Sigmoid colon (tissue), 7 donors: Measurements from ENCODE around the gene SPHK2. TPM values are rescaled to one million over a fixed set of nuclear protein-coding genes. Genes with fewer than 3 reads are reported as not detected.
A peak's percentile ranks its signal among the peaks of the same experiment; 100 is the strongest.
"Not testable (repeated sequence)": the region's sequence is repeated elsewhere in the genome, so short reads cannot be mapped to it uniquely, and the experiment has no call there.

Experiments
- DNase-seq: peaks from one replicate; pipeline ENCODE4 v3.0.0-alpha.2; 2019
- H3K27ac ChIP-seq, 4 donors: fragments of 200-600 bp; sonication (generic); one replicate each; pipeline ENCODE4 v1.5.1; 2016 to 2019; ENCODE audit warnings: mild to moderate bottlenecking in 1 of 4
- H3K27me3 ChIP-seq, 3 donors: fragments of 200-600 bp; sonication (generic); one replicate each; pipeline ENCODE4 v1.5.1; 2019; ENCODE audit warnings: mild to moderate bottlenecking in 1 of 3
- H3K36me3 ChIP-seq, 4 donors: fragments of 200-600 bp; sonication (generic); one replicate each; pipeline ENCODE4 v1.5.1; 2016 to 2019
- H3K4me1 ChIP-seq, 4 donors: fragments of 200-600 bp; sonication (generic); one replicate each; pipeline ENCODE4 v1.5.1; 2017 to 2019
- H3K4me3 ChIP-seq, 4 donors: fragments of 200-600 bp; sonication (generic); one replicate each; pipeline ENCODE4 v1.5.1; 2017 to 2019; ENCODE audit warnings: mild to moderate bottlenecking in 2 of 4, moderate library complexity in 1 of 4
- H3K9me3 ChIP-seq, 4 donors: fragments of 200-600 bp in 3 of 4; sonication (generic) in 3 of 4; one replicate each; pipeline versions ENCODE4 v1.5.1 to v1.6.1; 2013 to 2019
- EP300 ChIP-seq, 4 donors: sonication (generic); formaldehyde crosslinking; IDR thresholded peaks; one replicate each; pipeline ENCODE4 v1.6.1; 2017; ENCODE audit warnings: antibody characterized with exemption in 4 of 4
- POLR2A ChIP-seq, 2 donors: fragments of 450-650 bp; IDR thresholded peaks; one replicate each; pipeline ENCODE4 v1.6.1; 2016; ENCODE audit warnings: antibody characterized with exemption in 2 of 2, mild to moderate bottlenecking in 2 of 2, moderate library complexity in 2 of 2
- POLR2AphosphoS5 ChIP-seq, 4 donors: sonication (generic); formaldehyde crosslinking; IDR thresholded peaks; one replicate each; pipeline ENCODE4 v1.6.1; 2017; ENCODE audit warnings: antibody characterized with exemption in 4 of 4
- WGBS, 2 donors: extraction: QIAGEN DNeasy Blood & Tissue Kit; methylation state at CpG; one replicate each; pipeline ENCODE4 v1.1.7; 2013; 5-methylcytosine and 5-hydroxymethylcytosine counted together
- intact Hi-C: fragments of 100-400 bp; cut with DNase I; formaldehyde crosslinking; loops from one replicate; pipeline ENCODE4 v1.15.1; 2023
- polyA plus RNA-seq, 3 donors: library from polyadenylated mRNA; stranded (reverse); fragments of 200-250 nt; gene quantifications; one replicate each; pipeline ENCODE4 v1.2.3, GENCODE V29; 2013
- total RNA-seq, 4 donors: library from RNA; depleted of rRNA; stranded (reverse); fragments of >200 nt; gene quantifications; one replicate each; pipeline ENCODE4 v1.1.0, GENCODE V29; 2016
- TF ChIP-seq, protein P1 (sequence below), 4 experiments: fragments of 450-650 bp in 3 of 4; fragments of 200-600 bp in 1 of 4; IDR thresholded peaks; one replicate each; pipeline ENCODE4 v1.5.1; 2016 to 2019; ENCODE audit warnings: antibody characterized with exemption in 4 of 4, mild to moderate bottlenecking in 3 of 4, moderate library complexity in 2 of 4
- donor health status: healthy with polysubstance abuse.
- donor health status: Bipolar disorder and iron deficiency.
- donor health status: healthy.

SPHK2 gene
- total and polyA plus RNA-seq, 7 donors, result 10.0 to 45.6 (median 16.9) TPM

DNA sequence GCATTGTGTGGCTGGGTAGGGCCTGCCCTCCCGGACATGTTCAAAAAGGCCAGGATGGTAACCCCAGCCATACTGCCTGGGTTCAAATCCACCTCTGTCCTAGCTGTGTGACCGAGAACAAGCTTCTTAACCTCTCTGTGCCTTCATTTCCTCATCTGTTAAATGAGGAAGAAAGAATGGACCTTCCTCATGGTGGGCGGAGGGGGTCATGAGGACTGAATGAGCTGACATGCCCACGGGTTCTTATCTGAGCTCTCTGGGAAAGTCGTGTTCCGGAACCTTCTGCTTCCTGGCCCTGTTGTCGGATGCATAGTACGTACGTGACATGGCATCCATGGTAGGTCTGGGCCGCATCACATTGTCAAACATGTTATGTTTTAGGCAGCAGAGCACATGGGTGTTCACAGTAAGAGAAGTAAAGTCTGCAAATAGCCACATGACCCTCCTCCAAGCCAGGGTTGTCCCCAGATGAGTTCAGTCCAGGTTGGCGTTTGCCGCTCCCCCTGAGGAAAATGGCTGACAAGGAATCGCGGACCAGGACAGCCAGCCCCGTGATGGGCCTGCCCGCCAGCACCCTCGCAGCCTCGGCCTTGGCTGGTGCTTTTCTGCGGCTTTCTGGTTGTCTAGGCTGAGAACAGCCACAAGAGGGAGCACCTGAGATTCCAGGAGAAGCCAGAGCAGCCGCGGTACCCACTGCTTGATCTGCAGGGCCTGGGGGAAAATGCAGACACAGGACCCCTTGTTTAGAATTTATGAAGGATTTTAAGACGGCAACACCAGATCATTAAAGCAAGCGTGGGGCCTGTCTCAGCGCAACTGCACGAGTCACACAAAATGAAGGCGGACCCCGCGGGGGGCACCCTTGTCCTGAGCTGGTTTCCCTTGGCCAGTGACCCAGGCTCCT, 55.9 kb downstream of the SPHK2 start:
- peak; percentile 92 for DNase-seq
- Histone ChIP-seq H3K27ac (peak overlapping the region in 1 of 4 donors; percentile 20), H3K9me3 (no peaks in the 10 kb centered on the region), H3K27me3 (no peaks in the 10 kb centered on the region), H3K36me3 (no peaks in the 10 kb centered on the region), H3K4me3 (no peak overlapping the region), H3K4me1 (peaks cover 0 to 12% (median 9%) of the 10 kb centered on the region in 4 donors)
- 42 to 43% methylated on average over 28 of the region's 28 CpGs for WGBS, 2 donors
- TF ChIP-seq EP300 (IDR thresholded peaks at IDR 0.05), result no peak
- TF ChIP-seq, protein P1, sequence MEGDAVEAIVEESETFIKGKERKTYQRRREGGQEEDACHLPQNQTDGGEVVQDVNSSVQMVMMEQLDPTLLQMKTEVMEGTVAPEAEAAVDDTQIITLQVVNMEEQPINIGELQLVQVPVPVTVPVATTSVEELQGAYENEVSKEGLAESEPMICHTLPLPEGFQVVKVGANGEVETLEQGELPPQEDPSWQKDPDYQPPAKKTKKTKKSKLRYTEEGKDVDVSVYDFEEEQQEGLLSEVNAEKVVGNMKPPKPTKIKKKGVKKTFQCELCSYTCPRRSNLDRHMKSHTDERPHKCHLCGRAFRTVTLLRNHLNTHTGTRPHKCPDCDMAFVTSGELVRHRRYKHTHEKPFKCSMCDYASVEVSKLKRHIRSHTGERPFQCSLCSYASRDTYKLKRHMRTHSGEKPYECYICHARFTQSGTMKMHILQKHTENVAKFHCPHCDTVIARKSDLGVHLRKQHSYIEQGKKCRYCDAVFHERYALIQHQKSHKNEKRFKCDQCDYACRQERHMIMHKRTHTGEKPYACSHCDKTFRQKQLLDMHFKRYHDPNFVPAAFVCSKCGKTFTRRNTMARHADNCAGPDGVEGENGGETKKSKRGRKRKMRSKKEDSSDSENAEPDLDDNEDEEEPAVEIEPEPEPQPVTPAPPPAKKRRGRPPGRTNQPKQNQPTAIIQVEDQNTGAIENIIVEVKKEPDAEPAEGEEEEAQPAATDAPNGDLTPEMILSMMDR (IDR thresholded peaks at IDR 0.05), result peak; percentile 81 to 91 (median 86)
- peak in 1 of 4 donors; percentile 15 for TF ChIP-seq POLR2AphosphoS5 (IDR thresholded peaks at IDR 0.05)
- intact Hi-C loops, result loop anchor here (2.0 kb wide), 3 partner anchors 28 to 64 kb away; partner anchors contain the start of gene CA11

DNA sequence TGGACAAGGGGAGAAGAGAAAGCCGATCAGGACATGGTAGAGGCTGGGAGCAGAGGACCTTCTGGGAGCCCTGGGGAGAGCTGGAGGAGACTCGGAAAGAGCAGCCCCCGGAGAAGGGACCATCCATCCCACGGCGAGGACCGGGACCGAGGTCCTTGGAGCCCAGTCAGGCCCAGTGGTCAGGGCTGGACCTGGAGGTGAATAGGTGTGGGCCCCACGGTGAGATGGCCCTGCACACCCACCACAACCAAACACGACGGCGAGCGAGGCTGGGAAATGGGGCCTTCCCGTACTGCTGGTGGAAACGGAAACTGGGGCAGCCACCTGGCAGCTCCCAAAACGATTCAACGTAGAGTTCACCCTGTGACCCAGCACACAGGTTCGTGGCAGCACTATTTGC, 57.2 kb downstream of the SPHK2 start:
- Histone ChIP-seq H3K9me3 (no peaks in the 10 kb centered on the region), H3K4me1 (peaks cover 0 to 12% (median 9%) of the 10 kb centered on the region in 4 donors), H3K27me3 (no peaks in the 10 kb centered on the region), H3K4me3 (no peak overlapping the region), H3K27ac (no peak overlapping the region), H3K36me3 (no peaks in the 10 kb centered on the region)
- WGBS, 2 donors, result 84 to 92% methylated on average over 17 of the region's 17 CpGs
- intact Hi-C loops, result no loop called here
- no peak for DNase-seq
- TF ChIP-seq POLR2AphosphoS5 (IDR thresholded peaks at IDR 0.05), result no peak
- no peak for TF ChIP-seq POLR2A (IDR thresholded peaks at IDR 0.05)
- TF ChIP-seq, protein P1 (IDR thresholded peaks at IDR 0.05), result no peak
- TF ChIP-seq EP300 (IDR thresholded peaks at IDR 0.05), result no peak

DNA sequence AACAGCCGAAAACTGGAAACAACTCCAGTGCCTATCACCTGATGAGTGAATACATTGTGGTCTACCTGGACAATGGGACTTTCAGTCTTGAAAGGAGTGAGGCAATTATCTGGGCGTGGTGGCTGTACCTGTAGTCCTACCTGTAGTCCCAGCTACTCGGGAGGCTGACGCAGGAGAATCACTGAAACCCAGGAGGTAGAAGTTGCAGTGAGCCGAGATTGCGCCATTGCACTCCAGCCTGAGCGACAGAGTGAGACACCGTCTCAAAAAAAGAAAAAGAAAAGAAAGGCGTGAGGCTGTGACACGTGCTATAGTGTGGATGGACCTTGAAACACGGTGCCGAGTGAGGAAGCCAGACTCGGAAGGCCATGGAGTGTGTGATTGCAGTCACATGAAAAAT, 57.6 kb downstream of the SPHK2 start:
- Histone ChIP-seq H3K4me1 (peaks cover 0 to 12% (median 9%) of the 10 kb centered on the region in 4 donors), H3K4me3 (no peak overlapping the region), H3K27ac (no peak overlapping the region), H3K27me3 (no peaks in the 10 kb centered on the region), H3K9me3 (no peaks in the 10 kb centered on the region), H3K36me3 (no peaks in the 10 kb centered on the region)
- WGBS, 2 donors, result 25 to 77% methylated on average over 13 of the region's 13 CpGs
- TF ChIP-seq POLR2AphosphoS5 (IDR thresholded peaks at IDR 0.05) (no peak), POLR2A (IDR thresholded peaks at IDR 0.05) (no peak), EP300 (IDR thresholded peaks at IDR 0.05) (no peak)
- TF ChIP-seq, protein P1 (IDR thresholded peaks at IDR 0.05), result no peak
- intact Hi-C loops, result no loop called here
- no peak for DNase-seq

DNA sequence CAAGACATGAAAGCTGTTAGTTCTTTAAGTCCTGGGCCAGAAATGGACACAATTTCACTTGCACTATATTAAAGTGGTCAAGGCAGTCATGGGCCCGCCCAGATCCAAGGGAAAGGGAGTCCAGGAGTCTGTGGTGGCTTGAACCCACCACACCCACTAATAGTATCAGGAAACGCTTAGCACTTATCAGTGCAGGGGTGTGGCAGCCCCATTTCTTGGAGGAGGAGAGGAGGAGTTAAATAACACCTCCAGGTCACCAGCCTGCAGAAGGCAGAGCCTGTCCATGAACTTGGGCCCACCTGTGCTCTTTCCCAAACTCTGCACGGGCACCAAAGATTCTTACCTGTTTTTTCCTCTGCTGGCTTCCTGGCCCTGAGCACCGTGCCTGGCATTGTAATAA, 58.9 kb downstream of the SPHK2 start:
- H3K4me3 ChIP-seq, result no peak overlapping the region
- WGBS, 2 donors, result 15 to 66% methylated on average over 4 of the region's 4 CpGs
- no peak overlapping the region for H3K27ac ChIP-seq
- H3K36me3 ChIP-seq, result no peaks in the 10 kb centered on the region
- intact Hi-C loops, result no loop called here
- DNase-seq, result no peak
- peaks cover 0 to 12% (median 9%) of the 10 kb centered on the region in 4 donors for H3K4me1 ChIP-seq
- no peaks in the 10 kb centered on the region for H3K9me3 ChIP-seq
- no peaks in the 10 kb centered on the region for H3K27me3 ChIP-seq
- TF ChIP-seq, protein P1 (IDR thresholded peaks at IDR 0.05), result no peak
- TF ChIP-seq POLR2A (IDR thresholded peaks at IDR 0.05), result no peak
- TF ChIP-seq POLR2AphosphoS5 (IDR thresholded peaks at IDR 0.05), result no peak
- no peak for TF ChIP-seq EP300 (IDR thresholded peaks at IDR 0.05)

DNA sequence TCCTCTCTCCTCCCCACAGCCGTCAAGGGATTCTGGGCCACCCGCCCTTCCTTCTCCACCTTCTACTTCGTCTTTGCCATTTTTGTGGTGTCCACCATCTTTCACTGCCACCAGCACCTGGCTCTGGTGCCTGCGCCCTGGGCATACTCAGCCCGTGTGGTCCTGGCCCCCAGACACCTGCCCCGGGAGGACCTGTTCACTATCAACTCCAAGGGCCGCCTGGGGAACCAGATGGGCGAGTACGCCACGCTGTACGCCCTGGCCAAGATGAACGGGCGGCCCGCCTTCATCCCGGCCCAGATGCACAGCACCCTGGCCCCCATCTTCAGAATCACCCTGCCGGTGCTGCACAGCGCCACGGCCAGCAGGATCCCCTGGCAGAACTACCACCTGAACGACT, 60.7 kb downstream of the SPHK2 start:
- peaks cover 0 to 12% (median 8%) of the 10 kb centered on the region in 4 donors for H3K4me1 ChIP-seq
- H3K27me3 ChIP-seq, H3K27ac ChIP-seq, H3K4me3 ChIP-seq, H3K36me3 ChIP-seq, H3K9me3 ChIP-seq, intact Hi-C loops, DNase-seq: not testable (repeated sequence)
- WGBS, 2 donors, result 95 to 96% methylated on average over 19 of the region's 19 CpGs
